NCI-H1436 treated with DMSO at 0.1 percent for 48 hours (cell line): Measurements from ENCODE around the gene INPP4B.

Experiments
- DNase-seq: peaks from one replicate; lab custom pipeline; 2025; lab: John Stamatoyannopoulos, UW

Gene INPP4B

GRCh38 chr4:142222127-142222526 lies 624.0 kb downstream of the INPP4B start:
- DNase-seq = no peak

DNA sequence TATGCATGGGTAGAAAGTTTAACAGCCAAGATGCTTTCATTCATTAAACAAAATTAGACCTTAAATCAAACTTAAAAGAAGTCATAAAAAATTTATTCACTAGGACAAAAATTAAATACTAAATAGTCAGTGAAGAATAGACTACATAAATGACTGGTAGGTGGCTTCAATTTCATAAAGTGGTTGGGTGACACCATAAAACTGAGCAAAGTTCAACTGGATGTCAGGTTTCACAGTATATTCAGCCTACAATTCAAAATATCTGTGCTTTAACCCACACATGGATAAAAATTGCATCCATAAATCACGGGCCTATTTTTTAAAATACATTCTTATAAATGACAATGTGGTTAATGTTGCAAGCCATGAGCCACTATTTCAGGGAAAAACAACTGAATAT lies 627.4 kb downstream of the INPP4B start:
- no peak for DNase-seq

DNA sequence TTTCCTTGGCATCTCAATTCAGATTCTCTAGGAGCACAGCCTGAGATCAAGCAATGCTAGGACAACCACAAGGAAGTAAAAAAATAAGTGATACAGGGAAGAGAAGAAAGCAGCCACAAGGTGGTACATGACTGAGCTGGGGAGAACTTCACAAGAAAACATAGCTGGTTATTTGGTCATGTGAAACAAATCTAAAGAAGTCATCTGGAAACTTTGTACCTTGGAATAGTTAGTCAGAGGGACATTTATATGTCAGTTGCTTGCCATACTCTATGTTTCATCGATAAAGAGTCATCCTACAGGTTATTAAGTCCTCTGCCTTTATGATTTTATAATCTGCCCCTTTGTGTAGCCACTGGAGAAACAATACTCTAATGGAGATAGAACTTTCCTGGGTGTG lies 634.7 kb downstream of the INPP4B start:
- no peak for DNase-seq

DNA sequence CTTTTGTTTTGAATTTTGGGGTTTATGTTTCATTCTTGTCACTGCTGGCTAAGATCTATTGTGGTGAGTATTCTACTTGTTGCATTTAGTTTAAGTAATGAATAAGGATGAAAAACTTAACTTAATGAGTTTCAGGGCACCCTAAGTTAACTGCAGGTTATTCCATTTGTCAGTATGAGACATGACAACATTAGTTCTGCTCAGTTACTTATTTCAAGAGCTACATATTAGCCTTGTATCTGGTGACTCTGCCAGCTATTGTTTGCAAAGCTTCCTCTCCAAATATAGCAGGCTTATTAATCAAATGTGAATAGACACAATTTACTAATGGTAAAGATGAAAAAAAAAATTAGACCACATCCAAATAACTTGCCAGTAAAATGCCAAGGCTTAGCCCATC lies 642.6 kb downstream of the INPP4B start:
- DNase-seq = no peak

DNA sequence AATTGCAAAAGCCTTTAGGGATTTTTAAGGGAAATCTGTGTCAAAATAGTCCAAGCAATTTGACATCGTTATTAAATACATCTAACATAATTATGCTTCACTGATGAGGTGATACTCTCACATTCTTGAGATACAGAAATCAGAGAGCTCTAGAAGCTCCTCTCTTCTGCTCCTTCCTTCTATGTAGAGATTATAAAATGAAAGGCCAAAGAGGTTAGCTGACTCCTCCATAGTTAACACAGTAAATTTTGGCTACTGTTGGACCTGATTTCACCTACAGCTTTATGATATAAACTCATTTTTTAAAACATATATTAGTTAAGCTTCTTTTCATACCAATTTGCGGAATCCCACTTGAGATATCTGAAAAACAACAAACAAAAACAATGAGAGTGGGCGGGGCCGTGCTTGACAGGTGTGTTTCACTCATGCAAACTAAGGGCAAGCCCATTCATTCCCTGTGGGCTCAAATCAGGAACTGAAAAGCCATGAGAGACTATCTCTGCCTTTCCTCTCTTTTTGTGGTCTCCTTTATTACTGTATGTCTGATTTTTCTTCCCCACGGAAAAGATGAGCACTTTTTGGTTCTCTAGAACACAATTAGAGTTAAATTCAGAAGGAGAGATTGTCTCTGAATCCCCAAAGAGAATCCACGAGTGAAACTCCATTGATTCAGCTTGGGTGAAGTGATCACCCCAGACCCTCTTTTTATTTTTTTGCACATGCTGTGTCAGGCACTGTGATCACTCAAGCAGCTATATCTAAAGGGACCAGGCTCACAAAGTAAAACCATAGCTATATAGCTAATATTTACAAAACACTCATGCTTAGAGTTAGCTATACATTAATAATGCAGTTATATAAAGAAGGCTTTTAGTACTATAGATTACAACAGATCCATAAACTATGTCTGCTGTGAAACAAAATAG lies 643.4 kb downstream of the INPP4B start:
- DNase-seq = no peak

DNA sequence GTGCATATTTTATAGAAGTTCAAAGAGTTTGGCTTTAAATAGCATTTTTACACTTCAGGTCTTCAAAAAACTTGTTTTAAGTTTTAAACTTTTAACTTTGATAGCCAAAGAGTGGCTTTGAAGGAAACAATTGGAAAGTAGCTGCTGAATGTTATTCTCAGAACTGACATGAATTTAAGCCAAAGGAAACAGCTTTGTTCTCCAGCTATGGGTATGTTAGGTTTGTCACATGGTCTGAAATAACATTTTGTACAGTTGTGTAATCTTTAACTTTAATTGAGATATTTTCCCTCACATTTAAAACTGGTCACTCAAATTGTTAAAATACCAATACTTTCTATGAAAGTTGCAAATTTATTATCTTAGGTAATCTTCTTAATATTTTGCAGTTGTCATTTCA lies 645.1 kb downstream of the INPP4B start:
- no peak for DNase-seq

GRCh38 chr4:142194905-142195304 lies 651.2 kb downstream of the INPP4B start:
- no peak for DNase-seq

- no peak for DNase-seq
Observed at GRCh38 chr4:142191901-142192300, 654.2 kb downstream of the INPP4B start.

DNA sequence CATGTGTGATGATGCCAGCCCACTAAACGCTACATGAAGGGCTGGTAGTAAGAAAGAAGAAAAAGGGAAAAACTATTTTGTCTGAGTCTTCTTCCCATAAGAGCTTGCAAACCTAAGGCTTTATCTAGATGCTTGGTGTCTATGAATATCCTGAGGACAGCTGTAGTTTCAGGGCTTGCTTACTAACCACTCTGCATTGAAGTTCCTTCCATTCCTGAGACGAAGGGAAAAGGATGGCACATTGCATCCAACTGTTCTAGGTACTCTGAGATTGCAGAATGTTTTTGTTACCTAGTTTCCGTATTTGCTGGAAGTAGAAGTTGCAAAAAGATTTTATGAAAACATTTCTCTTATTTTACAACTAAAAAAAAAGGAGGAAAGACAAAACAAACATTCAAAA lies 665.1 kb downstream of the INPP4B start:
- DNase-seq = no peak

GRCh38 chr4:142169216-142169615 lies 676.9 kb downstream of the INPP4B start:
- DNase-seq = no peak

GRCh38 chr4:142168181-142168580 lies 677.9 kb downstream of the INPP4B start:
- DNase-seq = no peak

DNA sequence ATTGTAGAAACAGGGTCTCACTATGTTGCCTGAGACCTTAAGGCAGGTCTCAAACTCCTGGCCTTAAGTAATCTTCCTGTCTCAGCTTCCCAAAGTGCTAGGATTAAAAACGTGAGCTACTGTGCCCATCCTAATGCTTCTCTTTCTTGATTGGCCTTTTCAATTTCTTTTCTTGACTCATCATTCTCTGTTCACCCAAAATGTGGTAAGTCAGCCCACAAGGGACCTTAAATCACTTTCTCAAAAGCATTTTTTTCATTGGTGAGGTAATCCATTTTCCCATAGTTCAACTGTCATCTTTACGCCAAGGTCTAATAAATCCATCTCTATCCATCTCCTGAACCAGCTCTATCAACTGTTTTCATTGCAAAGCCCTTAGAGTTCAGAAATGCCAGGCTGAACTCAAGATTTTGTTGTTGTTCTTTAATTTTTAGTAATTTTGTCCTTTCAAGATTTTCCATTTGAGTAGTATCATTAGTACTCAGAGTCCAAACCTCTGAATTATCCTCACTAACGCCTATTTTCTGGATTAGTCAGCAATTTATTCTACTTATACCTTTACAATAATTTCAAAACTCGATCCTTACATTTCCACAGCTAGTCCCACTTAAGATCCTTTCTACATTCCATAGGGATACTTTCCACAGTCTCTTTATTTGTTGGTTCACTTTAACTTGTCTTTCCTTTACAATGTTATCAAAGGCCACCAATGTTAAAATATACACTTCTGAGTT lies 681.2 kb downstream of the INPP4B start:
- no peak for DNase-seq

DNA sequence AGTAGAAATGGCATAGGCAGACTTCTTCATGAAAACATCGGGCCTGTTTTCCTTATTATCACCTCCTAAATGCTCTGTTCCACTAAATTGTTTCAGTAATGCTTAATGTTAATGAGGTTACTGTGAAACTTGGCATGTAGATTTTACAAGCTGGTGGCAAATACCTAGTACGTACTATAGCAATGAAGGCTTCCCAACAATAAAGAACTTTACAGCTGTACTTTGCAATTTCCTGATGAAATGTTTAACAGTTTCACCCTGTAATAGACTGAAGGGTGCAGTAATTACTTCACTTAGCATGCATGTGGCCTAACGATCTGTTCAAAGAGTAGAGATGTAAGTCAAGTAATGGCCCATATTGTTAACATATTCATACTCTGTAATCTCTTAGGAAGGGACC lies 685.0 kb downstream of the INPP4B start:
- DNase-seq = no peak

DNA sequence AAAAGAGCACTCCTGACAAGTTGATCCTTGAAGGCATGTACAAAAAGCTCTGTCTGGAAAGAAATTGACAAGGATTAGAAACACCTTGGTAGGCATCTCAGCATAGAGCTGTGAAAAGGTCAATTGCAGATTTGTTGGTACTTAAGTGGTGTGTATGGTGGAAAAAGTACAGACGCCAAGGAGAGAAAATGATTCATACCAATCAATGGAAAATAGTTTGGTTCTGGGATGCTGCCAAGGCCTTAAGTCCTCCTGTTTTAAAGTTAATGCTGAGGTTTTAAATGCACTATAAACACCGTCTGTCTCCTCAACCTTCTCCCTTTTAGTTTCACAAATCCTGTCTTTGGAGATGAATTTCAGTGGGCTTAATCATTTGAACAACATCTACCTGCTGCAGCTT lies 685.6 kb downstream of the INPP4B start:
- DNase-seq = no peak

DNA sequence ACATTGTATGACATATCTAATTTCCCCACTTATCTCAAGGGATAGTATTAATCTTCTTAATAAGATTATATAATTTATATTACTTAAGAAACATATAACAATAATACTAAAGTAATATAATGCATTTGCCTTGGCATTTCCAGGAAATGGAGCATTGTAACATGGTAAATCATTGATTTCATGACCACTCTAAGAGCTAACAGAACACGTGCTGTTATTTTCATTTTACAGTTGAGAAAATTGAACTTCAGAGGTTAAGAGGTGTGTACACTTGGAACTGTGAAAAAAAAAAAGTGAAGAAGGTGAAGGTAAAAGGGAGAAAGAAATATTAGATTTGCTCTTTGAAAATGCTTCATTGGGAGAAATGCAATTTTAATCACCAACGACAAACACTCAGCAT lies 687.1 kb downstream of the INPP4B start:
- DNase-seq = no peak

- no peak for DNase-seq
Observed at GRCh38 chr4:142156256-142156655, 689.8 kb downstream of the INPP4B start.

GRCh38 chr4:142155347-142155746 lies 690.8 kb downstream of the INPP4B start:
- no peak for DNase-seq

DNA sequence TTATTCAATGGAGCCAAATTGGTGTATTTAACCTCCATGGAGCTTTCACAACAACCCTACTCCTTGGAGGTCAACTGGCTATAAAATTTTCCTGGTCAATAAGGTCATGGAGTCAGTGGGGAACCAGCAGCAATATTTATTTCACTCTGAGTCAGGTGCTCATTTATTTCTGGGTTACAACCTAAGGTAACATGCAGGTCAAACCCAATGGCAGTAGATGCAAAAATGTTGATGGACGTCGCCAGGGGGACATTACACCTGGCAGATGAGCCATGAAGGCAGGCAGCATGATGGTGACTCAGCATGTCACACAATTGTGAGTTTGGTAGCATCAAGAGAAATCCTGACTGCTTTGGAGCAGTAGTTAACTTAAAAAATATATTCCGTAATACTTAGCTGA lies 695.6 kb downstream of the INPP4B start:
- DNase-seq = no peak

DNA sequence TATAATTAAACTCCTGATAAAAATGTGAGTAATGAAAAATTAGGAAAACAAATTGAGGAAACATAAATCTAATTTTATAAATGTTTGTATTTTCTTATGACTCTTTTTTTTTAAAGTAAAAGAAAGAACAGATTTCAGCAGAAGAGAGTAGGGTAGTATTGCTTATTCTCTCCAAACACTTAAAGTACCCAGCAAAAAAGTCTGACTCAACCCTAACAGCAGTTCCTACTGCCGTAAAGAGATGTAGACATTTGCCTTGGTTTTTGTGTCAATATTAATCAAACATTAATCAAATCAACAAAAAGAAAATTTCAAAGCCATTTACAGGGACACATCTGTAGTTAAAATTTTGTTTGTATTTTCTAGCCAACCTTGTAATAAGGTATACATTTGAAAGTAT lies 701.3 kb downstream of the INPP4B start:
- no peak for DNase-seq

DNA sequence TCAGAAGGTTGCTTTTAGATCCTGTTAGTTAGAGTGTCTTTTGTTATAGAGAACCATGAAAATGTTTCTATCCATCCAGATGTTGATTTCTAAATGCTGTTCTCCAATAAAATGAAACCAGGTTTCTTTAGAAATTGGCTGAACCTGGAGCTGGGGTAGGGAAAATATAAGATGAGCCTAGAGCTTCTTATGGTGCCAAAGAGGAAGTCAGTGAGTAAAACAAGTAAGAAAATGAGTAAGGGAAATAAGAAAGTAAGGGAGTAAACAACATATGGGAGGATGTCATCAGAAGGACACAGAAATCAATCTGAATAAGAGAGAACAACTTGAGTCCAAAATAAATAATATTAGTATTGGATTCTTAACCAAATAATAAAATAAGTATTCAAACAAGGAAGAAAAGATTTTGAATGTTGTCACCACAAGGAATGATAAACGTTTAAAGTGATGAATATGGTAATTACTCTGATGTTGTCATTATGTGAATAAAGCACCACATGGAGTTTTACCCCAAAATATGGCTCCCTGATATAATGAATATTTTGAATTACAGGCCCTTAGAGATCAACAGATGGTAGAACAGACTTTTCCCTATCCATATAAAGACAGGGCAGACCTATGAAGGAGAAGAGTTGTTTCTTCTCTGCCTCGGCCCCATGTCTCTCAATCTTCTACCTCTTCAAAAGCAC lies 703.6 kb downstream of the INPP4B start:
- no peak for DNase-seq

GRCh38 chr4:142141224-142141623 lies 704.9 kb downstream of the INPP4B start:
- DNase-seq = no peak

GRCh38 chr4:142130666-142131065 lies 715.4 kb downstream of the INPP4B start:
- no peak for DNase-seq

GRCh38 chr4:142129931-142130330 lies 716.2 kb downstream of the INPP4B start:
- no peak for DNase-seq
